Cardiac septum (tissue), 1 donor: ENCODE measurements around the gene KIAA0825. TPM values are rescaled to one million over a fixed set of nuclear protein-coding genes. Genes with fewer than 3 reads are reported as not detected.
"Not testable (repeated sequence)": the region's sequence is repeated elsewhere in the genome, so short reads cannot be mapped to it uniquely, and the experiment has no call there.

Experiments used
- DNase-seq: peaks from one replicate; pipeline ENCODE4 v3.0.0-alpha.2; 2020; ENCODE audit warnings: low spot score
- intact Hi-C: fragments of 100-400 bp; cut with DNase I; formaldehyde crosslinking; loops from one replicate; pipeline ENCODE4 v1.14.0; 2022
- total RNA-seq: library from RNA; stranded (reverse); fragmentation: NEBNext Ultra II Directional; extraction: Animal tissue kit (Norgen Biotek cat#: 25700); gene quantifications from one replicate; pipeline ENCODE4 v1.2.1, GENCODE V29; 2021
- donor health status: DM: no; HTN: no; CAD: no.

Gene KIAA0825
- total RNA-seq, 1 donor from 2014 or later, result 2.2 TPM

- intact Hi-C loops, result no loop called here
Measured at GRCh38 chr5:94217745-94218144, 400.7 kb downstream of the KIAA0825 start.

GRCh38 chr5:94217216-94217615, 401.2 kb downstream of the KIAA0825 start:
- DNase-seq, result no peak
- intact Hi-C loops, result no loop called here

More at GRCh38 chr5:94217745-94218144, 400.7 kb downstream of the KIAA0825 start:
- no peak for DNase-seq

GRCh38 chr5:94212476-94212875, 405.9 kb downstream of the KIAA0825 start:
- DNase-seq, result no peak
- intact Hi-C loops, result no loop called here

DNA sequence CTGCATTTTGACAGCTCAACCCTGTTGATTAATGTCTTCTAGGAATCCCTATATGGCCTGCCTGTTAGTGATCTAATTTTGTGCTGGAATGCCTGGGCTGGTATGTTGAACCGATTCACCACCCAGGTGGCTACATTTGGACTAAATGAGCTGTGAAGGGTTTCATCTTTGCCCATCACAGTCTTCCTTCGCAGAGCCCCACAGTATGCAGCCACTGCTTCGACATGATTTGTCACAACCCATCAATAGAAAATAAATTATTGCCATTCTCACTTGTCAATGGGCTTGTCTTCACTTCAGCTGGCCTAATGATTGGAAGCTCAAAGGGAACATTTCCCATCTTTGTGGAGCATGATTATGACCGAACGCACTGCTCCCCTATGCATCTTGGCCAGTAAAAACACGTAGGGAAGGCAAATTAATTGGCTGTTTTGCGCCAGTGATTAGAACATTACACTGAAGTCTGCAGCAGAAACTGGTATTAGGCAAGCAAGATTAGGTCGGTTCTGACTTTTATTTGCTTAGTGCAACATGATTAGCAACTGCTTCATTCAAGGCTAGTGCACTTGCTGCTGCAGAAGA, 408.5 kb downstream of the KIAA0825 start:
- intact Hi-C loops, result no loop called here
- DNase-seq, result no peak

- DNase-seq, result no peak
- intact Hi-C loops, result no loop called here
Measured at GRCh38 chr5:94209272-94209671, 409.1 kb downstream of the KIAA0825 start.

DNA sequence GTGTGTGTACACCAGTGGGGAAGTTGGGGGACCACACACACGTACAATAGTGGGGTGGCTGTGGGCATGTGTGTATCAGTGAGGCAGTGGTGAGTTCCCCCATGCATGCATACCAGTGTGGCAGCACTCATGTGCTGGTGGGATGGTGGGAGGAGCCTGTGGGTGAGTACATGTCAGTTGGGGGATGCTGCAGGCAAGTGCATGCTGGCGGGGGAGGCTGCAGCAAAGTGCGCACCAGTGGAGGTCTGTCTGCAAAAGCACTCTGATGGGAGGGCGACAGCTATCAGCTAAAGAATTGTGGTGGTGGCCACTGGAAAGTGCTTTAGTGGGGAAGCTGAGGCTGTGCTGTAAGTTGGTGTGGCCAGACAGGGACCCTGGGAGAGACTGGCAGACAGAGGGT, 418.8 kb downstream of the KIAA0825 start:
- intact Hi-C loops, result no loop called here
- DNase-seq, result no peak

DNA sequence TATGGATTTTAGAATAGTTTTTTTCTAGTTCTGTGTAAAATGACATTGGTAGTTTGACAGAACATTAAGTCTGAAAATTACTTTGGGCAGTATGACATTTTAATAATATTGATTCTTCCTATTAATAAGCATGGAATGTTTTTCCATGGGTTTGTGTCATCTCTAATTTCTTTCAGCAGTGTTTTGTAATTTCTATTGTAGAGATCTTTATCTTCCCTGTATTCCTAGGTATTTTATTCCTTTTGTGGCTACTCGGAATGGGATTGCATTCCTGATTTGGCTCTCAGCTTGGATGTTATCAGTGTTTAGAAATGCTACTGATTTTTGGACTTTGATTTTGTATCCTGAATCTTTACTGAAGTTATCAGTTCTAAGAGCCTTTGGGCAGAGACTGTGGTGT, 420.4 kb downstream of the KIAA0825 start:
- DNase-seq, result no peak
- intact Hi-C loops, result no loop called here

DNA sequence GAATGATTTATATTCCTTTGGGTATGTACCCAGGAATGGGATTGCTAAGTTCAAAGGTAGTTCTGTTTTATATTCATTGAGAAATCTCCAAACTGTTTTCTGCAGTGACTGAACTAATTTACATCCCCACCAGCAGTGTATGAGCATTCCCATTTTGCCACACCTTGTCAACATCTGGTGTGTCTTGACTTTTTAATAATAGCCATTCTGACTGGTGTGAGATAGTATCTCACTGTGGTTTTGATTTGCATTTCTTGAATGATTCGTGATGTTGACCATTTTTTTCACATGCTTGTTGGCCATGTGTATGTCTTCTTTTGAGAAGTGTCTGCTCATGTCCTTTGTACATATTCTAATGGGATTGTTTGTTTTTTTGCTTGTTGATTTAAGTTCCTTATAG, 421.5 kb downstream of the KIAA0825 start:
- no peak for DNase-seq
- intact Hi-C loops, result no loop called here

DNA sequence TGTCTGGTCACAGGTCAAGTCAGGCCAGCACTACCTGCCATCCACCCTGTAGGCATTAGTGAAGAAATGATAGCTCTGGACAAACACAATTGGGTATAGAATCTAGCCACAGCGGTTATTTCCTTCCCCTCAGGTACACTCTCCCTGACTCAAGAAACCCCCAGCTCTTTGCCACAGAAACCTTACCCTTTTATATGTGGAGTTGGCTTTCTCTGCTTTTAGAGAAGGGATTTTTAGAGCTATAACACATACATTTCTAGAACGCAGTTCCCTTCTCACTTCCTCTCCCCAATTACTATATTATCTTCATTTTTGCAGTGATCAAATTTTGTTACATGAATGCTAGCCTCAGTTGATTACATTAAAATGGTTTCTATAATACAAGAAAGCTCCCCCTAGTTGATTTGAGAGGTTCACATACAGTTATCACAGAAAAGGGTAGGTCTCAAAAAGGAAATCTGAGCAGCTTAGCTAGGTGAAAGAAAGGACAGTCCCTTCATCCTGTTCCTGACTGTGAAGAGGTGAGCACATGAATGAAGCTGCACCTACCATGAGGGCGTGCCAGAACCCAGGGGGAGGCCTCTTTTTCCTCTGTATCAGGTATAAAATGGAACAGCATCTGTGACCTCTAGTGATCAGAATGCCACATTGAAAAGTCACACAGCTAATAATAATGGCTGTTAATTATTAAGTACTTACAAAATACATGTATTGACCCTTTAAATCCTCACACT, 425.6 kb downstream of the KIAA0825 start:
- no peak for DNase-seq
- intact Hi-C loops, result no loop called here

DNA sequence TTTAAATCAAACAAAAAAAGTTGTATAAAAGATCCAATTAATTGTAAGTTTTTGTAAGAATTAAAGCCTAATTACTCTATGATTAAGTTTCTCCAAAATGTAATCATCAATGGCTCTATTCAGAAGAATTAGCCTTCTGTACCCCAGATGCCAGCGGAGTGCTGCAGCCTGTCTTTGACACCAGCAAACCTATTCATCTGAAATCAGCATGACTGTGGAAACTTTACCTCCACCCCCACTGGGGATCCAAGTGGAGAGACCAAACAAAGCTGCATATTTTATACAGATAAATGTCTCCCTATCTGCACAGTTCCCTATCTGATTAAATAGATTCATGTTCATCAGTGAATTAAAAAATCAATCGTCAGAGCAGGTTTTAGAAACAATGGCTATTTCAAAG, 426.8 kb downstream of the KIAA0825 start:
- intact Hi-C loops, result no loop called here
- no peak for DNase-seq

- intact Hi-C loops, result no loop called here
Measured at GRCh38 chr5:94188725-94189124, 429.7 kb downstream of the KIAA0825 start.

GRCh38 chr5:94184870-94185269, 433.5 kb downstream of the KIAA0825 start:
- intact Hi-C loops, result no loop called here
- no peak for DNase-seq

More at GRCh38 chr5:94188725-94189124, 429.7 kb downstream of the KIAA0825 start:
- DNase-seq, result no peak

GRCh38 chr5:94181895-94182294, 436.5 kb downstream of the KIAA0825 start:
- intact Hi-C loops, result no loop called here

DNA sequence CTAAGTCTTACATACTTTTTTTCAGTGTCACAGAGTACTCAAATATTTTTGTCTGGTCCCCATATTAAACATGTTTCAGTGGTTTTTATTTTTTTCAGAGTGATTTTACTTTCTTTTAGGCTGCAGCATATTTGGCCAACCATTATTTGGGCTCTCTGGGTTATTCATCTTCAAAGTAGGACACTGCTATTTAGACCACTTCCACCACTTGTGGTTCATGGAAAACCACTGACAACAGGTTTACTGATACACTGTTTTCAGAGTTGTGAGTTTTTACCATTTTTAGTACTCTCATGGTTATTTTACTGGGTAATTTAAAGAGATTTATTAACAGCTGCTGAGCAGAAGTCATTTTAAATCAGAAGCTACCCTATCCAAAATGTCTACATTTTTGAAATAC, 437.6 kb downstream of the KIAA0825 start:
- no peak for DNase-seq
- intact Hi-C loops, result no loop called here

More at GRCh38 chr5:94181895-94182294, 436.5 kb downstream of the KIAA0825 start:
- DNase-seq, result no peak

- intact Hi-C loops, result no loop called here
- no peak for DNase-seq
Measured at GRCh38 chr5:94175912-94176311, 442.5 kb downstream of the KIAA0825 start.

- intact Hi-C loops, result no loop called here
Measured at GRCh38 chr5:94174748-94175411, 443.5 kb downstream of the KIAA0825 start.

DNA sequence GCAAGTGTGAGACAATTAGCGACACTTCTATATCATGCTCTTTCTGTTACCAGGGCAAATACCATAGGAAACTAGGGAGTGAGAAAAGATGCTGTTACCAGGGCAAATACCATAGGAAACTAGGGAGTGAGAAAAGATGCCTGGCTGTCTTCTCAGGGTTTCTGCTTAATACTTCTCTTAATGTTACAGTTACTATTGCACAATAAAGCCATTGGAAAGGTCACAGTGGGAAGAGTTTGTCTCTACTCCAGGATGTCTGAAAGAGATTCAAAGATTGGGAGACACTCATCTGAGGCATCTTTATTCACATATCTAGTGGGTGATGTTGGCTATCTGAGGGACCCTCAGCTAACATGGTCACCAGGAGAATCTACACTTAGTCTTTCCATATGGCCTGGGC, 445.3 kb downstream of the KIAA0825 start:
- DNase-seq, result no peak
- intact Hi-C loops, result no loop called here

More at GRCh38 chr5:94174748-94175411, 443.5 kb downstream of the KIAA0825 start:
- DNase-seq, result no peak

- intact Hi-C loops, DNase-seq: not testable (repeated sequence)
Measured at GRCh38 chr5:94171070-94171469, 447.3 kb downstream of the KIAA0825 start.

- intact Hi-C loops, DNase-seq: not testable (repeated sequence)
Measured at GRCh38 chr5:94170158-94170557, 448.2 kb downstream of the KIAA0825 start.

DNA sequence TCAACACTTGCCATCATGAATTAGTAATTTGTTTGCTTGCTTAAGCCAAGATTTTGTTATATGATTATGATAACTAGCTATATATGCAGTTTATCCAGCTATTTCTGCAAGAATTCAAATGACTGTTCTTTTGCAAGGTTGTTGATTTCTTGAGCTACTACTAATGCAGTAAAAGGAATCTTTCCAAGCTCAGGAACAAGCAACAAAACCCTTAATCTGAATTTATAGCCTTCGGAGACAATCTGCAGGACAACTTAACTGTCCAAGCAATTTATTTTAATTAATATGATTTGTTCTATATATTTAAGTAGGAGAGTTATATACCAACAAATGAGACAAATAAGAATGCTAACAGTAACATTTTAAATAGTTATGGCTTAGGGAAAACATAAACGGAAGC, 450.3 kb downstream of the KIAA0825 start:
- intact Hi-C loops, result no loop called here
- DNase-seq, result no peak

GRCh38 chr5:94161801-94162200, 456.6 kb downstream of the KIAA0825 start:
- intact Hi-C loops, result no loop called here
- no peak for DNase-seq
